Naive B cell (primary cell): ENCODE results near the gene ADD1. TPM values are rescaled to one million over a fixed set of nuclear protein-coding genes. Genes with fewer than 3 reads are reported as not detected.

Experiments
- ATAC-seq, 2 donors: fragments of 150-1000 bp; cut with Tn5 transposase; 2 replicates each; pipeline ENCODE4 v1.10.0; 2021; ENCODE audit warnings: low read depth in 2 of 2, mild to moderate bottlenecking in 2 of 2, moderate library complexity in 2 of 2
- DNase-seq: peaks from one replicate; pipeline ENCODE4 v3.0.0; 2022
- H3K27ac Mint-ChIP-seq, 6 donors: one replicate each; pipeline ENCODE4 v1.8.0; 2020 to 2022; ENCODE audit warnings: mild to moderate bottlenecking in 6 of 6, mixed read lengths in 6 of 6, moderate library complexity in 5 of 6, inconsistent platforms in 2 of 6
- H3K27me3 Mint-ChIP-seq, 3 donors: one replicate each; pipeline ENCODE4 v1.8.0; 2021 to 2022; ENCODE audit warnings: mixed read lengths in 3 of 3, mild to moderate bottlenecking in 1 of 3
- H3K36me3 Mint-ChIP-seq, 2 donors: one replicate each; pipeline ENCODE4 v1.8.0; 2020 to 2022; ENCODE audit warnings: mixed read lengths in 2 of 2, inconsistent platforms in 1 of 2, mild to moderate bottlenecking in 1 of 2
- H3K4me1 Mint-ChIP-seq, 3 donors: one replicate each; pipeline ENCODE4 v1.8.0; 2020 to 2022; ENCODE audit warnings: mixed read lengths in 3 of 3, inconsistent platforms in 1 of 3, mild to moderate bottlenecking in 1 of 3, moderate library complexity in 1 of 3
- H3K4me3 Mint-ChIP-seq, 8 donors: one replicate each; pipeline ENCODE4 v1.8.0; 2020 to 2022; ENCODE audit warnings: mild to moderate bottlenecking in 8 of 8, mixed read lengths in 8 of 8, moderate library complexity in 8 of 8, inconsistent platforms in 2 of 8
- H3K9me3 Mint-ChIP-seq, 7 donors: one replicate each; pipeline ENCODE4 v1.8.0; 2020 to 2022; ENCODE audit warnings: mixed read lengths in 7 of 7, mild to moderate bottlenecking in 5 of 7, inconsistent platforms in 2 of 7, moderate library complexity in 1 of 7
- polyA plus RNA-seq, 6 donors: library from polyadenylated mRNA; unstranded; fragments of 300-500 nt; fragmentation: Illumina TruSeq; gene quantifications; one replicate each; pipeline ENCODE4 v1.2.3, GENCODE V29; 2021; ENCODE audit warnings: low read depth in 6 of 6

ADD1 gene
- polyA plus RNA-seq: 100 to 1,000 TPM; 325 to 440 (median 349) TPM

GRCh38 chr4:2843263-2843940, at the start of gene ADD1:
Gene ADD1 (plus strand): TSS chr4:2843844. CDS start chr4:2875916, 32,072 bp downstream.
- DNase-seq (peak; percentile 97), ATAC-seq (peak; percentile 88 to 91)
- H3K27ac Mint-ChIP-seq: peak within 1 kb of the TSS; percentile 90 to 97 (median 94)
- peak within 1 kb of the TSS; percentile 89 to 99 (median 95) for H3K4me3 Mint-ChIP-seq
- H3K27me3 Mint-ChIP-seq: no peaks in the 10 kb centered on the region
- peaks cover 0 to 13% of the 10 kb centered on the region in 2 donors for H3K36me3 Mint-ChIP-seq
- peaks cover 54 to 74% (median 70%) of the 10 kb centered on the region in 3 donors for H3K4me1 Mint-ChIP-seq
- peaks cover 0 to 4% (median 0%) of the 10 kb centered on the region in 7 donors for H3K9me3 Mint-ChIP-seq

GRCh38 chr4:2794486-2795299, 49.0 kb upstream of the ADD1 start:
- Mint-ChIP-seq H3K36me3 (no peaks in the 10 kb centered on the region), H3K27ac (peak overlapping the region in 1 of 6 donors; percentile 90), H3K4me1 (peaks cover 57 to 85% (median 77%) of the 10 kb centered on the region in 3 donors), H3K27me3 (no peaks in the 10 kb centered on the region), H3K9me3 (no peaks in the 10 kb centered on the region), H3K4me3 (peak overlapping the region; percentile 82 to 97 (median 90))
- no peak for DNase-seq
- no peak for ATAC-seq

- Mint-ChIP-seq H3K4me1 (peaks cover 61 to 85% (median 74%) of the 10 kb centered on the region in 3 donors), H3K27me3 (no peaks in the 10 kb centered on the region), H3K27ac (peak overlapping the region in 2 of 6 donors; percentile 33 to 37), H3K36me3 (no peaks in the 10 kb centered on the region), H3K9me3 (no peaks in the 10 kb centered on the region), H3K4me3 (peak overlapping the region; percentile 5 to 97 (median 88))
- no peak for DNase-seq
- ATAC-seq: no peak
Measured at GRCh38 chr4:2795300-2795892, 48.2 kb upstream of the ADD1 start.

- no peaks in the 10 kb centered on the region for H3K36me3 Mint-ChIP-seq
- no peaks in the 10 kb centered on the region for H3K9me3 Mint-ChIP-seq
- H3K4me3 Mint-ChIP-seq: peak overlapping the region in 6 of 8 donors; percentile 0 to 91 (median 52)
- peak overlapping the region in 2 of 6 donors; percentile 35 to 39 for H3K27ac Mint-ChIP-seq
- H3K4me1 Mint-ChIP-seq: peaks cover 62 to 85% (median 73%) of the 10 kb centered on the region in 3 donors
- H3K27me3 Mint-ChIP-seq: no peaks in the 10 kb centered on the region
- ATAC-seq (no peak), DNase-seq (no peak)
Measured at GRCh38 chr4:2795893-2796848, 47.5 kb upstream of the ADD1 start.

- Mint-ChIP-seq H3K27me3 (no peaks in the 10 kb centered on the region), H3K4me3 (peak overlapping the region in 7 of 8 donors; percentile 42 to 97 (median 88)), H3K9me3 (no peaks in the 10 kb centered on the region), H3K36me3 (no peaks in the 10 kb centered on the region), H3K27ac (peak overlapping the region in 2 of 6 donors; percentile 56 to 96), H3K4me1 (peaks cover 59 to 85% (median 73%) of the 10 kb centered on the region in 3 donors)
- no peak for DNase-seq
- ATAC-seq: no peak
Measured at GRCh38 chr4:2796849-2797544, 46.6 kb upstream of the ADD1 start.

- H3K36me3 Mint-ChIP-seq: no peaks in the 10 kb centered on the region
- DNase-seq: no peak
- H3K27ac Mint-ChIP-seq: peak overlapping the region; percentile 90 to 97 (median 95)
- no peaks in the 10 kb centered on the region for H3K27me3 Mint-ChIP-seq
- H3K4me3 Mint-ChIP-seq: peak overlapping the region; percentile 86 to 97 (median 93)
- peaks cover 59 to 86% (median 72%) of the 10 kb centered on the region in 3 donors for H3K4me1 Mint-ChIP-seq
- ATAC-seq: peak; percentile 32 to 38
- no peaks in the 10 kb centered on the region for H3K9me3 Mint-ChIP-seq
Measured at GRCh38 chr4:2797545-2798305, 45.9 kb upstream of the ADD1 start.

- Mint-ChIP-seq H3K27me3 (no peaks in the 10 kb centered on the region), H3K4me1 (peaks cover 67 to 95% (median 77%) of the 10 kb centered on the region in 3 donors), H3K36me3 (no peaks in the 10 kb centered on the region), H3K27ac (peak overlapping the region; percentile 90 to 97 (median 96)), H3K9me3 (no peaks in the 10 kb centered on the region), H3K4me3 (peak overlapping the region; percentile 86 to 97 (median 93))
- ATAC-seq: peak; percentile 65 to 66
- peak; percentile 68 for DNase-seq
Measured at GRCh38 chr4:2798399-2799223, 45.0 kb upstream of the ADD1 start.

- H3K4me1 Mint-ChIP-seq: peaks cover 65 to 97% (median 78%) of the 10 kb centered on the region in 3 donors
- ATAC-seq: no peak
Measured at GRCh38 chr4:2799224-2799911, 44.3 kb upstream of the ADD1 start.

GRCh38 chr4:2799971-2800690, 43.5 kb upstream of the ADD1 start:
- no peaks in the 10 kb centered on the region for H3K9me3 Mint-ChIP-seq
- no peak for DNase-seq
- H3K4me3 Mint-ChIP-seq: peak overlapping the region; percentile 86 to 97 (median 92)
- ATAC-seq: no peak
- peak overlapping the region; percentile 51 to 96 (median 73) for H3K27ac Mint-ChIP-seq
- peaks cover 65 to 97% (median 78%) of the 10 kb centered on the region in 3 donors for H3K4me1 Mint-ChIP-seq
- H3K27me3 Mint-ChIP-seq: no peaks in the 10 kb centered on the region
- no peaks in the 10 kb centered on the region for H3K36me3 Mint-ChIP-seq

More at GRCh38 chr4:2799224-2799911, 44.3 kb upstream of the ADD1 start:
- Mint-ChIP-seq H3K36me3 (no peaks in the 10 kb centered on the region), H3K9me3 (no peaks in the 10 kb centered on the region), H3K27me3 (no peaks in the 10 kb centered on the region), H3K4me3 (peak overlapping the region; percentile 86 to 97 (median 93)), H3K27ac (peak overlapping the region in 5 of 6 donors; percentile 53 to 96 (median 95))
- no peak for DNase-seq
